Choroid plexus epithelial cell (primary cell): ENCODE results near the gene RAB1B.
"Not testable (repeated sequence)": the region's sequence is repeated elsewhere in the genome, so short reads cannot be mapped to it uniquely, and the experiment has no call there.

Experiments used
- DNase-seq: peaks from one replicate; pipeline ENCODE4 v3.0.0-alpha.2; 2010; ENCODE audit warnings: low read depth
- H3K4me3 ChIP-seq: 2 replicates; pipeline ENCODE4 v1.5.1; 2011; ENCODE audit warnings: low read depth, mild to moderate bottlenecking, control low read depth, low read length, moderate library complexity
- CTCF ChIP-seq: conservative IDR thresholded peaks from 2 replicates; pipeline ENCODE4 v1.5.1; 2011; ENCODE audit warnings: low read depth, mild to moderate bottlenecking, control low read depth, inconsistent platforms, low read length, moderate library complexity

The RAB1B gene

GRCh38 chr11:66317723-66318599 is 49.5 kb downstream of the RAB1B start:
- DNase-seq, result peak; percentile 97
- H3K4me3 ChIP-seq, result peak overlapping the region; percentile 8
- no peak for TF ChIP-seq CTCF

GRCh38 chr11:66318600-66318970 is 50.1 kb downstream of the RAB1B start:
- no peak for DNase-seq
- TF ChIP-seq CTCF, result no peak
- no peak overlapping the region for H3K4me3 ChIP-seq

GRCh38 chr11:66320289-66320688 is 51.9 kb downstream of the RAB1B start:
- DNase-seq, H3K4me3 ChIP-seq: not testable (repeated sequence)

- not testable (repeated sequence) for DNase-seq, H3K4me3 ChIP-seq
Measured at GRCh38 chr11:66320748-66321147, 52.3 kb downstream of the RAB1B start.

GRCh38 chr11:66321606-66322005 is 53.2 kb downstream of the RAB1B start:
- no peak for TF ChIP-seq CTCF
- H3K4me3 ChIP-seq, result no peak overlapping the region
- no peak for DNase-seq

- TF ChIP-seq CTCF, result no peak
- no peak overlapping the region for H3K4me3 ChIP-seq
- no peak for DNase-seq
Measured at GRCh38 chr11:66322732-66323427, 54.4 kb downstream of the RAB1B start.

GRCh38 chr11:66323684-66324083 is 55.2 kb downstream of the RAB1B start:
- no peak overlapping the region for H3K4me3 ChIP-seq
- no peak for TF ChIP-seq CTCF
- no peak for DNase-seq

- TF ChIP-seq CTCF, result no peak
- peak; percentile 51 for DNase-seq
- no peak overlapping the region for H3K4me3 ChIP-seq
Measured at GRCh38 chr11:66324664-66325063, 56.2 kb downstream of the RAB1B start.
